ENCODE measurements around the gene SLC9A3.
"Not testable (repeated sequence)": the region's sequence is repeated elsewhere in the genome, so short reads cannot be mapped to it uniquely, and the experiment has no call there.

Gene SLC9A3

GRCh38 chr5:524234-524972, at the start of gene SLC9A3:
Gene SLC9A3, minus strand, starts transcription at chr5:524449.
- DNase-seq (ENCODE audit: low spot score) = no peak

DNA sequence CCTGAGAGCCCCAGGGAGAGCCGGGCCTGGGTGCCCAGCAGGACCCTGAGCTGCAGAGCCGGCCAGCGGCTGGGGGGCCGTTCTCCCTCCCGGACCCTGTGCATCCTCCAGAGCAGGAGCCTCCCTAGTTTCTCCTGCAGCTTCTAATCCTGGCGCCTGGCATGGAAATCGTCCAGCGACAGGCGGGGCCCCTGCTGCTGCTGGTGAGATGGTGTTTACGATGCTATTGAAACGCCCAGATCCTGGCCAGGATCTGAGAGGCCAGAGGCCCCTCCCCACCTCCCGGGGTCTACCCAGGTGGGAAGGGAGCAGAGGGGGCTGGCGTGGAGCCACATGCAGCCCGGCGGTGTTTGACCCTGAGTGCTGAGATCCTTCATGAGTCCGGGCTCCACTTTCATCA, 49.7 kb upstream of the SLC9A3 start:
- DNase-seq (ENCODE audit: low spot score) = no peak

- DNase-seq (ENCODE audit: low spot score) = no peak
Measured at GRCh38 chr5:573206-573605, 49.0 kb upstream of the SLC9A3 start.

DNA sequence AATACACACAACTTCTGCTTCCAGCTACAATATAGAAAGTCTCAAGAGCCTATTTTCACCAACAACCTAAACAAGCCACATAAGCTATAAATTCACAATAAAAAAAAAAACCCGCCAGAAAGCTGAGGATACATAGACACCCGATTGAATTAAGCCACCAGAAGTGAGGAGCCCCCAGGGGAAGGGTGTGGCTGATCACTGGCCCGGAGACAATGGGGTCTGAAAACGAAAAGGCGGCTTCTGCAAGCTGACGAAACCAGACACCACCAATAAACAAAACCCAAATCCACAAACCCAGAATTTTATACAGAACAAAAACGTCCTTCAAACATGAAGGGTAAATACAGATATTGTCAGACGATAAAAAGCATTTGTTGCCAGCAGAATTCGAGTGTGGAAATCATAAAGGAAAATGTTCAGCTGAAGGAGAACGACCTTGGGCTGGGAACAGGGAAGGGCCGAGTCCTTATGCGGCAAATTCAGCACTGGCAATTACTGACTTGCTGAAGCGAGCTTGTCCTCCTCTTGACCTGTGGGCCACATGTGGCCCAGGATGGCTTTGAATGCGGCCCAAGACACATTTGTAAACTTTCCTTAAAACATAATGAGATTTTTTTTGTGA, 48.3 kb upstream of the SLC9A3 start:
- no peak for DNase-seq (ENCODE audit: low spot score)

GRCh38 chr5:571791-572190, 47.5 kb upstream of the SLC9A3 start:
- DNase-seq (ENCODE audit: low spot score) = no peak

DNA sequence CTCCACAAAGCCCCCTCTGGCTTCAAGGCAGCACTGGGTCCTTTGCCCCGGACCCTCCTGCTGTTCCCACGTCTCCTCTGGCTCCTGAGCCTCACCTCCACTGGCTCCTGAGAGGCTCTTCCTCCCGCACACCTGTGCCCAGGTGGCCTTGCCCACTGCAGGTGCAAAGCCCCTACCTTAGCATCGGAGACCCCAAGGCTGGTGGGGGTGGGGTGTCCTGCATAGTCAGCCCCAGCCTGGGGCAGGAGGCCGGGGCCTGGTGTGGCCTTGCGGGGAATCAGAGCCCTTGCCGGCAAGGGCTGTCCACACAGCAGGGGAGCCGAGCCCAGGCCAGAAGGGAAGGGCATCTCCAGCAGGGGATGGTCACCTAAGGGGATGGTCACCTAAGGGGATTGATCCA, 46.6 kb upstream of the SLC9A3 start:
- no peak for DNase-seq (ENCODE audit: low spot score)

- DNase-seq (ENCODE audit: low spot score) = no peak
Measured at GRCh38 chr5:570446-570845, 46.2 kb upstream of the SLC9A3 start.

DNA sequence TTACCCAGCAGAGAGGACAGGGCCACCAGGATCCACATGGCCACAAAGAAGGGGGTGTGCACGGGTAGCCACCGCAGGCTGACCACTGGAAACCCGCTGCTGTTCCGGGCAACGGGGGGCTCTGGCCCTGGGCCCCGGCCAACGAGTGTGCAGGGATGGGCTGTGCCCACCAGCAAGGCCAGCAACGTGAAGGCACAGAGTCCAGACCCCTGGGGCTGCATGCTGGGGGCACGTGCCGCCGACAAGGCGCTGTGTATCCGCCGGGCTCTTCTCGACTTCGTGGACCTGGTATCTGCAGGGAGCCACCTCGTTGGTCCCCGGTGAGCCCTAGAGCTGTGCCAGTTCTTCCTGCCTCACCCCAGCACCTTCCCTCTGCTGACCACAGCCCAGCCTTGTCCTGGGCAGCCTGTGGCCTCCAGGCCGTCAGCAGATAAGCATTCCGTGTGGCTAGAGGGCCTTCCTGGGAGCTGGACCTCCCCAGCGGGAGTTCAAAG, 45.7 kb upstream of the SLC9A3 start:
- DNase-seq (ENCODE audit: low spot score) = no peak

DNA sequence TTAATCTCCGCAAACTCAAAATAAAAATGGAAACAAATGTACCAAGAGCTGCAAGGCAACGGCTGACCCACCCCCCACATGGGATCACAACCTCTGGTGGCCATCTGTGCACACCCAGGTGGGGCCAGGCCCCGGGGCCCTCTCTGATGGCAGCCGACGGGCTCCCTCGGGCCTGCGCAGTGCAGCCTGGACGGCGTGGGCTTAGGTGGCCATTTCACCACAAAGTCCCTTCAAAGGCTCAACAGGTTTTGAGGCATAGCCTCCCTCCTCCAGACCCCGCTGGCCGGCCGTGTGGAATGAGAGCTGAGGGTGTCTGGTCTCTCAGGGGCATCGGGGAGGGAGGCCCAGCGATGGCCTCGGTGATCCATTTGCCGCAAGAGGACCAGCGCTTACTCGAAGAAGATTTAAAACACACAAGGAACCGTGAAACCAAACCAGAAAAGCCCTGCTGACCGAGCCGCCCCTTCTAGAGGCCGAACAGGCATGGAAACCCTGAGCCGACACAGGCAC, 45.2 kb upstream of the SLC9A3 start:
- DNase-seq (ENCODE audit: low spot score) = no peak

DNA sequence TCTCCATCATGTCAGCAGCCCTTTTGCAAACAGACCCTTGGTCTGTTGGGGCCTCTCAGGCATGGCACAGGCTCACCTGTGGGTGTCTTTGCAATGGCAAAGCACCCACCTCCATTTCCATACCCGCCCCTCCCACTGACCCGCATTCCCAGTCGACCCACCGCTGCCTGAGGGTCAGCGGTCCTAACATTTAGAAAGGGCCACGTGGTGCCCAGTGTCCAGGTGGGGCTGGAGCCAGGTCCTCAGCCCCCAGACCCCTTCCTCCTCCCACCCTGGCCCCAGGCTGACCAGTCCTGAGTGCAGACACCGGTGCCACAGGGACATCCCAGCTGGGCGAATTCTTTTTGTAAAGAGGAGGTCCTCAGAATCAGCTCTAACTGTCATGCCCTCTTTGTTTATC, 44.6 kb upstream of the SLC9A3 start:
- no peak for DNase-seq (ENCODE audit: low spot score)

- DNase-seq (ENCODE audit: low spot score) = no peak
Measured at GRCh38 chr5:568061-568781, 44.0 kb upstream of the SLC9A3 start.

DNA sequence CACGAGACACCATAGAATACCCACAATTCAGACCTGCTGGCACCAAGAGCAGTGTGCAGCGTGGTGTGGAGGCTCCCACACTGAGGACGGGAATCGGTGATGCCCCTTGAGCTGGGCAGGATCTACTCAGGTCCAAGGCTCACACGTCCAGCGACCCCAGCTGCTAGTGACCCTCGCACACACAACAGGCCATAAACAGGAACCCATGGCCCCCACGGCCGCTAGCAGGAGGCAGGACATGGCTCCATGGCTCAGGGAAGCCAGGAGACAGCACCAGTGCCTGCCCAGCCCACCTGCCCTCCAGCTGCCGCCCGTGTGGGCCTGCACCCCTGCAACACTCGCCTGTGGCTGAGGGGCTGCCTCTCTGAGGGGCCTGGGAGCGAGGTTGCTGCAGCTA, 43.4 kb upstream of the SLC9A3 start:
- no peak for DNase-seq (ENCODE audit: low spot score)

- DNase-seq (ENCODE audit: low spot score) = no peak
Measured at GRCh38 chr5:566636-567309, 42.5 kb upstream of the SLC9A3 start.

- no peak for DNase-seq (ENCODE audit: low spot score)
Measured at GRCh38 chr5:565782-566440, 41.7 kb upstream of the SLC9A3 start.

DNA sequence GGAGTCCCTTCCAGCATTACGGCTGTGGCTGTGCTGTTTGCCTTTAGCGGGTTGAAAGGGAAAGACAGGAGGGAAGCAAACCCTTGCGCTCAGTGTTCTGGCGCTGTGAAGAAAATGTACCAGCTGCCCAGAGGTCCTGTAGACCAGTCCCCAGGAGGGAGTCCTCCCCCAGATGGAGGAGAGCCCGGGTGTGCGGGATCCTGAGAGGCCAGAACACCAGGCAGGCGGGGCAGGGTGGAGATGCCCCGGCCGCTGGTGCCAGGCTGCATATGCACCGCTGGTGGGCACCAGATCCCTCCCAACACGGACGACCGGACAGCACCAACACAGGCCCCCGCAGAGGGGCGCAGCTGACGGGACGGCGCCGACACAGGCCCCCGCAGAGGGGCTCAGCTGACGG, 37.2 kb upstream of the SLC9A3 start:
- DNase-seq (ENCODE audit: low spot score) = no peak

DNA sequence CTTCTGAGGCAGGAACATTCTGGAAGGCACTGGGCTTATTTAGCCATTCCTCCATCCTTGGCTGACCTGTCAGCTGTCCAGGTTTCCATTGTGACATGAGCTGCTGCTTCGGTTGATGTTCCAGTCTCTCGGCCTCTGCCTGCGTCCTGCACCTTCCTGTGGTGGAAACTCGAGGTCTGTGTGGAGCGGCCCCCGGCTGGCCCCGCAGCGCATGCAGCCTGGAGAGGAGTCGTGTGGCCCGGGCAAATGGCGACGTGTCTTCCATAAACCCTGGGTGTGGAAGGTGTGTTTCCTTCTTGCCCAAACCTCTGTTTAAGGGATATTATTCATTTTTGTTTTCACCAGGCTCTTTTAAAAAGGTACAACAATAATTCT, 36.5 kb upstream of the SLC9A3 start:
- DNase-seq (ENCODE audit: low spot score) = no peak

DNA sequence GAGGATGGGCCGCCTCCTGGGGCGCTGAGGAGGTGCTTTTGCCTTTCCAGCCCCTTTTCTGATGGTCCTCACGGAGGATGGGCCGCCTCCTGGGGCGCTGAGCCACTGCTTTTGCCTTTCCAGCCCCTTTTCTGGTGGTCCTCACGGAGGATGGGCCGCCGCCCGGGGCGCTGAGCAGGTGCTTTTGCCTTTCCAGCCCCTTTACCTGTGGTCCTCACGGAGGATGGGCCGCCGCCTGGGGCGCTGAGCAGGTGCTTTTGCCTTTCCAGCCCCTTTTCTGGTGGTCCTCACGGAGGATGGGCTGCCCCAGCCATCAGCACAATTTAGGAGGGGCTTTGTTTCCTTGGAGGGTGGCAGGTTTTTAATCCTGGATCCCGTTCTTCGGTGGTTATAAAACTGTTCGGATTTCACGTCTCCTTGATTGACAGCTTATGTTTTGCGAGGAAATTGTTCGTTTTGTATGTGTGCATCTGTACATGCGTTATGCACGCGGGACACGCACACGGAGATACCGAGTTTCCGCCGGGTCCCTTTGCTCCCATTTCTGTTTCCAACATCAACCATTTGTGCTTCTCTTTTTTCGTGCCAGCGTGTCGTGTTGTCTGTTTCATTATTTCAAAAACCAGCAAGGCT, 34.7 kb upstream of the SLC9A3 start:
- no peak for DNase-seq (ENCODE audit: low spot score)

DNA sequence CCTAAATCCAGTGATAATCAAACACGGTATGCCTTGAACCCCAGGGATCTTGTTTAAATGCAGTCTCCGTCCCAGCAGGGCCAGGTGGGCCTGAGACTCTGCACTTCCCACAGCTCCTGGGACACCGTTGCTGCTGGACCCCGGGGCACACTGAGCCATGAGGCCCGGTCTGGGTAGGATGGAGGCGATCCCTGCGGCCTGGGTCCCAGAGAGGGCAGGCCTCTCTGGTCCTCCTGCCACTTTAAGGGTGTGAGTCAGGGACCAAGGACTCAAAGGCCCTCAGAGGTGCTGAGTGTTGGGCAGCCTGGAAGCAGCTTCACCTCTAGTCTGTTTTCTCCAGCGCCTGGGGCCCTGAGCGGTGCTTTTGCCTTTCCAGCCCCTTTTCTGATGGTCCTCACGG, 34.1 kb upstream of the SLC9A3 start:
- no peak for DNase-seq (ENCODE audit: low spot score)

- not testable (repeated sequence) for DNase-seq (ENCODE audit: low spot score)
Measured at GRCh38 chr5:557917-558316, 33.7 kb upstream of the SLC9A3 start.

- no peak for DNase-seq (ENCODE audit: low spot score)
Measured at GRCh38 chr5:556909-557441, 32.7 kb upstream of the SLC9A3 start.

DNA sequence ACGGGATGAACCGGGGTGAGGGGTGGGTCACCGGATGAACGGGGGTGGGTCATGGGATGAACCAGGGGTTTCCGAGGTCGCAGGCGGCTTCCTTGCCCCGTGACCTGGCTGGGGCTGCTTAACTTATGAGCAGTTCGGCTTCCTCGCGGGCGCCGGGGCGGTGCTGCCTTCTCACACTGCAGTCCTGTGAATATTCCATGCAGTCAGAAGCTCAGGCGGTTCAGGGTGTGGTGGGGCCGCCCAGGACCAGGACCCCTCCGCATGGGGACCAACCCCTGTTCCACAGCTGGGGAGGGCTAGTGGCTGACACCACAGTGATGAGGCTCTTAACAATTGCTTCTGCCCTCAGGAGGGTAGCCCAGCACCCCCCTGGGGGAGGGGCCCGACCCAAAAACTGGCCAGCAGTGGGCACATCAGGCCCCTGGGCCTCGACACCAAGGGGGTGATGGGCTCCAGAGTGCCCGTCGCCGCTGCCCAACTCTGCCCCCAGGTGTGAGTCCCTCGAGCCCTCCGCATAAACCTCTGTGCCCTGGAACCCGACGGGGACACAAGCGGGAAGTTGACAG, 30.9 kb upstream of the SLC9A3 start:
- DNase-seq (ENCODE audit: low spot score) = no peak

Measured in pons (tissue), 1 donor.